ENCODE data around the gene SVBP. TPM values are rescaled to one million over a fixed set of nuclear protein-coding genes. Genes with fewer than 3 reads are reported as not detected.
"Not testable (repeated sequence)": the region's sequence is repeated elsewhere in the genome, so short reads cannot be mapped to it uniquely, and the experiment has no call there.

Gene SVBP
- total RNA-seq, 1 donor from 2014 or later, result 38.3 TPM

GRCh38 chr1:42841440-42842147 is 24.4 kb upstream of the SVBP start:
- no peak for DNase-seq (ENCODE audit: low spot score)

GRCh38 chr1:42841010-42841409 is 23.8 kb upstream of the SVBP start:
- no peak for DNase-seq (ENCODE audit: low spot score)

DNA sequence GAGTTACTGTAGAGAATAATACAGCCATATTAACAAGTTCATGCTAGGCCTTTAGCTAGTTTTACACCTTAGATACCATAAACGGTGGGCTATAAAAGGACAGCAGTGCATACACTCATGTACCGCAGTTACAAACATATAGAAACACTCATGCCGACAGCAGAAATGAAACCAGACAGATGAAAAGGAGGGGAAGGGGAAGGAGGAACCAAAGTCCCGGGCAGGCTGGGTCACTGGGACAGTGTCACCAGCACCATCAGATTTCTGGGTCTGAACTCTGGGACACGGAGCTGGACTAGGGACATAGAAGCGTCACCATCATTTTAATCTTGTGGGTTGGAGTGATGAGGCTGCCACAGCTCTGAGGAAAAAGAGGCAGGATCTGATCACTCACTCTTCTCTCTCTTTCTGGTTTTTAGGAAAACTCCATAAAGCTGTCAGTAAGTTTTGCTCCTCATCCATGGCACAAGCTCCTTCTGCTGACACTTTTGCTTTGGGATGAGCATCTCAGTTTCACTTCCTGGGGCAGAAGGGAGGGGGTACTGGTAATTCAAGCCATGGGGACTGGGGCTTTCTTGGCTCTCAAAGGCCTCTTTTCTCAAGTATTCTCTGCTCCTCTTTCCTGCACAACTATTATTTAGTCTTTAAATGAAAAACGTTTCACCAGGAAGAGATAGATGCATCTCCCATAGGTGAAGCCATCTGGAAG is 21.4 kb upstream of the SVBP start:
- DNase-seq (ENCODE audit: low spot score), result no peak

- DNase-seq (ENCODE audit: low spot score), result no peak
Measured at GRCh38 chr1:42837709-42838108, 20.5 kb upstream of the SVBP start.

DNA sequence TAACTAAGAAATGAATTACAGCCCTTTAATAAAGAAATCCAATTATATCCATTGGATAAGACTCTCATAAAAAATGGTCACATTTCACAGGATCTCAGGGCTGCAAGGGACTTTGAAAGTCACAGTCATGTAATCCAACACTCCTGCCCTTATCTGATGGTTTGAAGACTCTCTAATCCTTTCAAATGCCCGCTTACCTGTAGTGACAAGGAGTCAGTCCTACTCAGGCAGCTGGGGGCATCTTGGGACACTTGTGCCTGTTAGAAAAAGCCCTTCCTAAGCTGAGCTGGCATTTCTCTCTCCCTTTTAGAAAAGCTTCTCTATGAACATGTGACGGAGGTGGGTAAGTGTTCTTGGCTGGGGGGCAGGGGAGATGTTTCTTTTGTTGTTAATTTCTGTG is 18.2 kb upstream of the SVBP start:
- no peak for DNase-seq (ENCODE audit: low spot score)

- no peak for DNase-seq (ENCODE audit: low spot score)
Measured at GRCh38 chr1:42834803-42835202, 17.6 kb upstream of the SVBP start.

GRCh38 chr1:42833981-42834380 is 16.8 kb upstream of the SVBP start:
- DNase-seq (ENCODE audit: low spot score), result no peak

DNA sequence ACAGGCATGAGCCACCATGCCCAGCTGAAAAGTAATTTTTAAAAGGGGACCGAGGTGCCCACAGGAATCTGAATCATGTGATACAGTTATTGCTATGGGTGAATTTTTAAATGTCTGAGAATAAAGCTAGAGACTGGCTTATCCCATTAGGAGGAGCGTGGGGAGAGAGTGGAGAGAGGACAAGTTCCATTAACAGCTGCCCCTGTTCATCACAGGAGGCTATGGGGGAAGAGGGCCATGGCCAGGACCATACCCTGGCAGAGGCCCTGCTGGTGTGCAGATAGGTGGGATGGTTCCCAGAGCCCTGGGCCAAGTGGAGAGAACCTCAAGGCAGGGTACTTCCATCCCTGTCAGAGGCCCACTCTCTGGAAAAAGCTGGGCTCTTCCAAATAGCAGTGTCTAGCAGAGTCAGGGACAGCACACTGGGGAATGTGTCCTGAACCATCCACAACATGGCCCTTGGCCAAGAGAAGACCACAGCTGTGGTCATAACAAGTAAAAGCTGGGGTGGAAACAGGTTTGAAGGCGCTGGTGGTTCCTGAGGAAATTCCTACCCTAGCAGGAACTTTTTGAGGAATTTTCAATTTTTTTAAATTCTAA is 15.5 kb upstream of the SVBP start:
- no peak for DNase-seq (ENCODE audit: low spot score)

- DNase-seq (ENCODE audit: low spot score), result no peak
Measured at GRCh38 chr1:42831273-42831672, 14.1 kb upstream of the SVBP start.

GRCh38 chr1:42830631-42831030 is 13.4 kb upstream of the SVBP start:
- no peak for DNase-seq (ENCODE audit: low spot score)

DNA sequence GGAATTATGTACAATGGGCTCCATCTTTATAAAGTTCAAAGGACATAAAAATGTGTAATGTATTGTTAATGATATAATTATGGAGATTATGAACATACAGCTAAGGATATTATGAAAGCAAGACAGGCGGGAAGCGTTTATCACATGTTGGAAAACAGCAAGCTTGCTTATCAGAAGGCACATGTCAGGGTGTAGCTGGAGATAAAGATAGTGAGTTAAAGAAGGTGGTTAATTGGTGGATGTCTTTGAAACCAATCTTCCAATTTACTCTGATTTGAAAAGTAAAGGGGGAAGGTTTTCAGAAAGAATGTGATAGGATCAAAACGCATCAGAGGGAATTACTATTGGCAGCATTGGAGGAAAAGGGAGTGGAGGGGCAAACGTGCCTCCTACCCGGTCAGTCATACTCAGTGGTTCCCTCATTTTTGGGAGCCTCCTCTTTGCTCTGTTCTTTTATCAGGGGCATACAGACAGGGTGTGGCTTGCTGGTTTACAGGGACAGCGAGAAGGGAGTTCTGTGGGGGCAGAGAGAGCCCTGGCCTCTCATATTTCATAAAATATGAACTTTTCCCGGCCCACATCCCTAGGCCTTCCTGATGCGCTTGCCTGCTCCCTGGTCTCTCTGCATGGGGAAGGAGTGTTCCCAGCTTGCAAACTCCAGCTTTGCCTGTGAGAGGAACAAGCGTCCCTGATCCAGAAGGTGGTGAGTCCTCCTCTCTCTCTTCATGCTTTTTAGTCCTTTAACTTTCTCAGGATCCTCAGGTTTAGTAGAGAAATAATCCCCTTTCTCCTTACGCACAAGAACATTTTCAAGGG is 8.0 kb upstream of the SVBP start:
- peak; percentile 59 for DNase-seq (ENCODE audit: low spot score)

DNA sequence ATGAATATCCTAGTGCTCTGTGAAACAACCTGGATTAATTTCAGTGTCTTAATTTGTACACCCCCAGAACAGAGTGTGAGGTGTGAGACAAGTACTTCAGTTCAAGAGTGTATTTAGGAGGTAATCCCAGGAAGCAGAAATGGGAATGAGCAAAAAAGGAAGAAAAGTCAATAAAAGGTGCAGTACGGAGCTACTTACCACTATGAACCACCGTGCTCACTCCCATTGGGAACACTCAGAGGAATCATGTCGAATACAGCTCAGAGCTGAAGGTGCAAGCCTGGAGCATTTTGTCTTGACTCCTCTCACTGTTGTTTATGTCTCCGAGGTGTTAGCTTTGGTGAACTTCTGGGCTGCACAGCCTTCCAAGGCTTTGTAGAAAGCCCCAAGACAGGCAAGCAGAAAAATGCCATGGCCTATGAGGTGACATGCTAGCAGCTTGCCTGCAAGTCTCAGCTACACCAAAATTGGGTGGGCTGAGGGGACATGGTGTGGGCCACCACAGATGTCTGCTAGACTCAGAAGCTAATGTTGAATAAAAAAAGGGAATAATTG is 7.4 kb upstream of the SVBP start:
- DNase-seq (ENCODE audit: low spot score), result no peak

- peak; percentile 39 for DNase-seq (ENCODE audit: low spot score)
Measured at GRCh38 chr1:42822800-42823392, 5.7 kb upstream of the SVBP start.

GRCh38 chr1:42821690-42822089 is 4.5 kb upstream of the SVBP start:
- no peak for DNase-seq (ENCODE audit: low spot score)

- DNase-seq (ENCODE audit: low spot score), result no peak
Measured at GRCh38 chr1:42820813-42821212, 3.6 kb upstream of the SVBP start.

DNA sequence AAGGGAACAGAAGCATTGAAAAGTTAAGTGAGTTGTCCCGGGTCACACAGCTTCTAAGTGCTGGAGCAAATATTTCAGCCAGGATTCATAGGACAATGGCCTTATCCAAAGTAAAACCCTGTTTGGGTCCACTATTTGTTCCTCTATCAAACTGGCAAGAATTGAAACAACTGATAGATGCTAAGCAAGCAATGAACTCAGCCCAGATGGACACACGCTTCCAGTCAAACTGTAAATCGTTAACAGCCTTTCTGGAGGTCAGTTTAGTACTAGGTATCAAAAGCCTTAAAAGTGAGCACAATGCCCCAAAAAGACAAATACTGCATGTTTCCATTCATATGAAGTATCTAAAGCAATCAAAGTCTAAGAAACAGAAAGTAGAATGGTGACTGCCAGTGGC is 779 bp upstream of the SVBP start:
- no peak for DNase-seq (ENCODE audit: low spot score)

- DNase-seq (ENCODE audit: low spot score), result no peak
Measured at GRCh38 chr1:42817440-42817767, 207 bp upstream of the SVBP start.

DNA sequence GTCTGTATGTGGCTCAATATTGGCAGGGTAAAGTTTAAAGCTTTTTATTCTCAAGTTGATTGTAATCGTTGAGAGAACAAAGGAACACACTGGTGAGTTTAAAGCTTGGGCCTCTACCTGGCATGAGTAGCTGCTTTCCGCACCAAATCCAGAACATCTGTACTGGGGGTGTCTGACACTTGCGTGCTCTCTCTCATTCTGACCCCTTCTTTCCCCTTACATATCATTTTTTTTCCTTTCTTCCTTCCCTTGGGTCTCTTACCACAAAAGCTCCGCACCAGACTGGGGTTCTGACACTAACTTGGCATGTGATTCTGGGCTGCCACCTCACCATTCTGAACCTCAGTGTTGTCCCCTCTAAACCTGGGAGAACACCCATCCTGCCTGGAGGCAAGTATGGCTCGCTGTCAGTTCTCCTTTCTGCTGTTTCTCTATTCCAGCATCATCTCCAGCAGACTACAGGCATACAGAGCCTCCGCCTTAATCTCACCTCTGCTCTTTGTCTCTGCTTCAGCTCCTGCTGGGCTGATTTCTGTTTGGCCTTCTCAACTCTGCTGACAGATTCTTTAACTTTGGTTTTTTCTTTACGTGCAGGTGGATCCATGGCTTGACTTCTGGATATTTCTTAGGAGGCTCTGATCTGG is 1.1 kb downstream of the SVBP start:
- DNase-seq (ENCODE audit: low spot score), result peak; percentile 49

GRCh38 chr1:42814815-42815214 is 2.4 kb downstream of the SVBP start:
- not testable (repeated sequence) for DNase-seq (ENCODE audit: low spot score)

DNA sequence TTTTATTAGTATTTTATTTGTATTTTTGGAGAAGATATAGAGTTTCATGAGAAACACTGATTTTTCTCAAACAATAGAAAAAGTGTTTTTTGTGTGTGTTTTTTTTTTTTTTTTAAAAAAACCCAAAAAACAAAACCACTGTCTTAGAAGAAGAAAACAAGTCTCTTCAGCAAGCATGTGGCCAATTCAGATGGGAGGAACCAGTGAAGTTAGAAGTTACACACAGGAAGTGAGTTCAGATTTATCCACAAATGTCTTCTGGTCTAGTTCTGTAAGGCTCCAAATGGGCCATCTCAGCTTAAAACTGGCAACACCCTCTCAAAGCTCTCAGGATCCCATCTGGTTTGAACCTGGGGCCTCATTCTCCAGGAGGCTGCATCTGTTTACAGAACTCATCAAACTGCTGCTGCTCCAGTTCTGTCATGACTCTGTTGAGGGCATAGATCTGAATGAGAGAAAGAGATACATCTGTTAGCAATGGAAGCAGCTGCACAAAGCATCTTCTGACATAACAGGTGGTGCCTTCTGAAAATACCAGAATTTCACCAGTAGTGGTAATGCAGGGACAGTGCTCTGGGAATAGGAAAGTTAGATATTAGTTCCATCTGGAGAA is 10.0 kb downstream of the SVBP start:
- no peak for DNase-seq (ENCODE audit: low spot score)

GRCh38 chr1:42806593-42806992 is 10.6 kb downstream of the SVBP start:
- DNase-seq (ENCODE audit: low spot score), result no peak

All from umbilical cord (tissue), 2 donors.